Measurements from ENCODE around the gene ZNF682. TPM values are rescaled to one million over a fixed set of nuclear protein-coding genes. Genes with fewer than 3 reads are reported as not detected.
"Not testable (repeated sequence)": the region's sequence is repeated elsewhere in the genome, so short reads cannot be mapped to it uniquely, and the experiment has no call there.

The ZNF682 gene
- total and polyA plus RNA-seq, 4 donors: 1.3 to 5.2 (median 2.1) TPM

GRCh38 chr19:19966862-19967261 is 72.4 kb downstream of the ZNF682 start:
- TF ChIP-seq YY1 (IDR thresholded peaks at IDR 0.05) (no peak), CTCF (IDR thresholded peaks at IDR 0.05; ENCODE audit: low read depth, low read length, missing input control) (no peak), NR2F2 (IDR thresholded peaks at IDR 0.05) (no peak), HNF4A (conservative IDR thresholded peaks at IDR 0.05) (no peak), ZBTB33 (IDR thresholded peaks at IDR 0.05) (no peak), HNF4G (IDR thresholded peaks at IDR 0.05) (no peak), RXRA (IDR thresholded peaks at IDR 0.05) (no peak), FOXA2 (IDR thresholded peaks at IDR 0.05) (no peak), GABPA (IDR thresholded peaks at IDR 0.05 in 1 of 2, conservative IDR thresholded peaks at IDR 0.05 in 1 of 2) (no peak), ATF3 (IDR thresholded peaks at IDR 0.05) (no peak), SP1 (IDR thresholded peaks at IDR 0.05) (no peak), JUND (IDR thresholded peaks at IDR 0.05) (no peak), MAX (IDR thresholded peaks at IDR 0.05) (no peak), EGR1 (IDR thresholded peaks at IDR 0.05; ENCODE audit: low read depth in 2 of 2) (no peak)
- Histone ChIP-seq H3K36me3 (ENCODE audit: control insufficient read depth in 4 of 4, insufficient read depth in 3 of 4, low read depth in 1 of 4, low read length in 3 of 4) (no peaks in the 10 kb centered on the region), H3K9ac (ENCODE audit: low read depth in 1 of 2, low read length in 2 of 2) (no peak overlapping the region), H3K4me3 (ENCODE audit: low read depth in 1 of 3, low read length in 3 of 3) (no peak overlapping the region), H3K9me3 (ENCODE audit: control insufficient read depth in 4 of 4, low read length in 3 of 4) (peaks cover 7 to 16% (median 12%) of the 10 kb centered on the region in 4 donors), H3K4me1 (ENCODE audit: control insufficient read depth in 4 of 4, insufficient read depth in 4 of 4, low read length in 3 of 4) (no peaks in the 10 kb centered on the region), H3K27me3 (ENCODE audit: control insufficient read depth in 4 of 4, insufficient read depth in 4 of 4, low read length in 3 of 4) (no peaks in the 10 kb centered on the region), H3K27ac (ENCODE audit: low read depth in 1 of 2, low read length in 2 of 2) (no peak overlapping the region)
- 78% methylated on average over 4 of the region's 4 CpGs for WGBS
- DNase-seq (ENCODE audit: low spot score): no peak

- H3K27me3 ChIP-seq (ENCODE audit: control insufficient read depth in 4 of 4, insufficient read depth in 4 of 4, low read length in 3 of 4); H3K36me3 ChIP-seq (ENCODE audit: control insufficient read depth in 4 of 4, insufficient read depth in 3 of 4, low read depth in 1 of 4, low read length in 3 of 4); H3K4me1 ChIP-seq (ENCODE audit: control insufficient read depth in 4 of 4, insufficient read depth in 4 of 4, low read length in 3 of 4); H3K27ac ChIP-seq (ENCODE audit: low read depth in 1 of 2, low read length in 2 of 2); DNase-seq (ENCODE audit: low spot score); H3K4me3 ChIP-seq (ENCODE audit: low read depth in 1 of 3, low read length in 3 of 3); H3K9ac ChIP-seq (ENCODE audit: low read depth in 1 of 2, low read length in 2 of 2): not testable (repeated sequence)
- peaks cover 7 to 16% (median 12%) of the 10 kb centered on the region in 4 donors for H3K9me3 ChIP-seq (ENCODE audit: control insufficient read depth in 4 of 4, low read length in 3 of 4)
- WGBS: 73% methylated on average over 3 of the region's 3 CpGs
Measured at GRCh38 chr19:19966126-19966525, 73.2 kb downstream of the ZNF682 start.

GRCh38 chr19:19964416-19964815 is 74.9 kb downstream of the ZNF682 start:
- H3K36me3 ChIP-seq (ENCODE audit: control insufficient read depth in 4 of 4, insufficient read depth in 3 of 4, low read depth in 1 of 4, low read length in 3 of 4): no peaks in the 10 kb centered on the region
- no peak overlapping the region for H3K4me3 ChIP-seq (ENCODE audit: low read depth in 1 of 3, low read length in 3 of 3)
- peaks cover 7 to 16% (median 12%) of the 10 kb centered on the region in 4 donors for H3K9me3 ChIP-seq (ENCODE audit: control insufficient read depth in 4 of 4, low read length in 3 of 4)
- no peaks in the 10 kb centered on the region for H3K4me1 ChIP-seq (ENCODE audit: control insufficient read depth in 4 of 4, insufficient read depth in 4 of 4, low read length in 3 of 4)
- no peak overlapping the region for H3K27ac ChIP-seq (ENCODE audit: low read depth in 1 of 2, low read length in 2 of 2)
- DNase-seq (ENCODE audit: low spot score): no peak
- TF ChIP-seq ZBTB33 (IDR thresholded peaks at IDR 0.05): no peak
- H3K9ac ChIP-seq (ENCODE audit: low read depth in 1 of 2, low read length in 2 of 2): no peak overlapping the region
- no peaks in the 10 kb centered on the region for H3K27me3 ChIP-seq (ENCODE audit: control insufficient read depth in 4 of 4, insufficient read depth in 4 of 4, low read length in 3 of 4)
- WGBS: 86% methylated on average over 7 of the region's 7 CpGs

All from liver (tissue), 9 donors.